Right atrium auricular region (tissue), 2 donors: ENCODE measurements around the gene RPS19BP1. TPM values are rescaled to one million over a fixed set of nuclear protein-coding genes. Genes with fewer than 3 reads are reported as not detected.

ENCODE experiments used
- DNase-seq: peaks from one replicate; pipeline ENCODE4 v3.0.0-alpha.2; 2019; ENCODE audit warnings: low spot score
- H3K27ac ChIP-seq, 2 donors: fragments of 200-600 bp; sonication (generic); 1 replicate in 1 of 2; 2 replicates in 1 of 2; pipeline ENCODE4 v1.5.1; 2016 to 2019
- H3K27me3 ChIP-seq, 2 donors: fragments of 200-600 bp; sonication (generic); one replicate each; pipeline versions ENCODE4 v1.5.1 to v1.6.0; 2017 to 2019
- H3K36me3 ChIP-seq: fragments of 200-600 bp; sonication (generic); one replicate; pipeline ENCODE4 v1.5.1; 2016
- H3K4me1 ChIP-seq, 2 donors: fragments of 200-600 bp; sonication (generic); one replicate each; pipeline versions ENCODE4 v1.5.1 to v1.6.0; 2017 to 2019
- H3K4me3 ChIP-seq, 2 donors: fragments of 200-600 bp; sonication (generic); 1 replicate in 1 of 2; 2 replicates in 1 of 2; pipeline ENCODE4 v1.5.1; 2017 to 2019; ENCODE audit warnings: mild to moderate bottlenecking in 1 of 2, moderate library complexity in 1 of 2
- H3K9me3 ChIP-seq, 2 donors: fragments of 200-600 bp; sonication (generic); one replicate each; pipeline ENCODE4 v1.5.1; 2019
- total RNA-seq, 2 donors: library from RNA; depleted of rRNA; stranded (reverse); fragments of >200 nt; gene quantifications; one replicate each; pipeline ENCODE4 v1.1.0, GENCODE V29; 2016
- TF ChIP-seq, protein P1 (sequence below), 2 donors: fragments of 200-600 bp; sonication (generic); IDR thresholded peaks; one replicate each; pipeline ENCODE4 v1.5.1; 2019; ENCODE audit warnings: antibody characterized with exemption in 2 of 2

RPS19BP1 gene
- total RNA-seq, 2 donors from 2014 or later = 88.1 to 135 TPM

GRCh38 chr22:39577366-39577765 lies 44.8 kb upstream of the RPS19BP1 start:
- TF ChIP-seq, protein P1, sequence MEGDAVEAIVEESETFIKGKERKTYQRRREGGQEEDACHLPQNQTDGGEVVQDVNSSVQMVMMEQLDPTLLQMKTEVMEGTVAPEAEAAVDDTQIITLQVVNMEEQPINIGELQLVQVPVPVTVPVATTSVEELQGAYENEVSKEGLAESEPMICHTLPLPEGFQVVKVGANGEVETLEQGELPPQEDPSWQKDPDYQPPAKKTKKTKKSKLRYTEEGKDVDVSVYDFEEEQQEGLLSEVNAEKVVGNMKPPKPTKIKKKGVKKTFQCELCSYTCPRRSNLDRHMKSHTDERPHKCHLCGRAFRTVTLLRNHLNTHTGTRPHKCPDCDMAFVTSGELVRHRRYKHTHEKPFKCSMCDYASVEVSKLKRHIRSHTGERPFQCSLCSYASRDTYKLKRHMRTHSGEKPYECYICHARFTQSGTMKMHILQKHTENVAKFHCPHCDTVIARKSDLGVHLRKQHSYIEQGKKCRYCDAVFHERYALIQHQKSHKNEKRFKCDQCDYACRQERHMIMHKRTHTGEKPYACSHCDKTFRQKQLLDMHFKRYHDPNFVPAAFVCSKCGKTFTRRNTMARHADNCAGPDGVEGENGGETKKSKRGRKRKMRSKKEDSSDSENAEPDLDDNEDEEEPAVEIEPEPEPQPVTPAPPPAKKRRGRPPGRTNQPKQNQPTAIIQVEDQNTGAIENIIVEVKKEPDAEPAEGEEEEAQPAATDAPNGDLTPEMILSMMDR (IDR thresholded peaks at IDR 0.05) = no peak
- H3K27ac ChIP-seq = no peak overlapping the region
- no peaks in the 10 kb centered on the region for H3K9me3 ChIP-seq
- no peaks in the 10 kb centered on the region for H3K36me3 ChIP-seq
- H3K4me1 ChIP-seq = no peaks in the 10 kb centered on the region
- no peak for DNase-seq
- no peaks in the 10 kb centered on the region for H3K27me3 ChIP-seq
- H3K4me3 ChIP-seq = no peak overlapping the region

- Histone ChIP-seq H3K4me1 (no peaks in the 10 kb centered on the region), H3K27ac (no peak overlapping the region), H3K4me3 (no peak overlapping the region), H3K27me3 (no peaks in the 10 kb centered on the region), H3K36me3 (no peaks in the 10 kb centered on the region), H3K9me3 (no peaks in the 10 kb centered on the region)
- TF ChIP-seq, protein P1 (IDR thresholded peaks at IDR 0.05) = no peak
- DNase-seq = no peak
Measured at GRCh38 chr22:39576027-39576426, 43.5 kb upstream of the RPS19BP1 start.

DNA sequence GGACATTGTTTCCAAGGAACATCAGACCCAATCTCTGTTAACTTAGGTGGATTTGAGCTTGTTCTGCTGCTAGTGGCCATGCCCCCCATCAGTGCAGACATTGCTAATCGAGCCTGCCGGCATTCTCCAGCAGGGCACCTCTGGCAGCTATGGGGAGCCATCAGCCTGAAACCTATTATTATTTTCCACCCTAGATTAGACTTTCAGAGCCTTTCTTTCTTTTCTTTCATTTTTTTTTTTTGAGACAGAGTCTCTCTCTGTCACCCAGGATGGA lies 42.9 kb upstream of the RPS19BP1 start:
- Histone ChIP-seq H3K27me3 (no peaks in the 10 kb centered on the region), H3K9me3 (no peaks in the 10 kb centered on the region), H3K4me1 (no peaks in the 10 kb centered on the region), H3K36me3 (no peaks in the 10 kb centered on the region), H3K27ac (no peak overlapping the region), H3K4me3 (no peak overlapping the region)
- TF ChIP-seq, protein P1 (IDR thresholded peaks at IDR 0.05) = no peak
- no peak for DNase-seq

- no peaks in the 10 kb centered on the region for H3K27me3 ChIP-seq
- no peaks in the 10 kb centered on the region for H3K9me3 ChIP-seq
Measured at GRCh38 chr22:39574779-39575551, 42.4 kb upstream of the RPS19BP1 start.

DNA sequence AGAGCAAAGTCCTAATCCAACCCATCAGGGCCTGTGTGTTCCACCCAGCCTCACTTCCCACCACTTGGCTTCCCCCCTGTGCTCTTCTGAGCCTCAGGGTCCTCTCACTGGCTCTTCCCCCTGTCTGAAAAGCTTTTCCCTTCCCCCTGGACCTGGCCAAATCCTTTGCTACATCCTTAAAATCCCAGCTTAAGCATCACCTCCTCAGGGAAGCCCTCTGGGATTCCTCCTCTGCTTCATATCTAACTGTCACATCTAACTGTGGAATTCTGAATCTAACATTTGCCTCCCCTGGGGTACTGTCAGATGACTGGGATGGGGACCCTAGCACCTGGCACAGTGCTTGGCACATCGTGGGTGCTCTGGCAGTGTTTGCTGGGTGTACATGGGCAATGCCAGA lies 39.0 kb upstream of the RPS19BP1 start:
- DNase-seq = no peak
- Histone ChIP-seq H3K27ac (no peak overlapping the region), H3K36me3 (no peaks in the 10 kb centered on the region), H3K27me3 (no peaks in the 10 kb centered on the region), H3K9me3 (no peaks in the 10 kb centered on the region), H3K4me1 (no peaks in the 10 kb centered on the region), H3K4me3 (no peak overlapping the region)
- TF ChIP-seq, protein P1 (IDR thresholded peaks at IDR 0.05) = no peak

More at GRCh38 chr22:39574779-39575551, 42.4 kb upstream of the RPS19BP1 start:
- H3K27ac ChIP-seq = no peak overlapping the region
- TF ChIP-seq, protein P1 (IDR thresholded peaks at IDR 0.05) = no peak
- no peaks in the 10 kb centered on the region for H3K36me3 ChIP-seq
- H3K4me1 ChIP-seq = no peaks in the 10 kb centered on the region
- H3K4me3 ChIP-seq = no peak overlapping the region
- DNase-seq = no peak

DNA sequence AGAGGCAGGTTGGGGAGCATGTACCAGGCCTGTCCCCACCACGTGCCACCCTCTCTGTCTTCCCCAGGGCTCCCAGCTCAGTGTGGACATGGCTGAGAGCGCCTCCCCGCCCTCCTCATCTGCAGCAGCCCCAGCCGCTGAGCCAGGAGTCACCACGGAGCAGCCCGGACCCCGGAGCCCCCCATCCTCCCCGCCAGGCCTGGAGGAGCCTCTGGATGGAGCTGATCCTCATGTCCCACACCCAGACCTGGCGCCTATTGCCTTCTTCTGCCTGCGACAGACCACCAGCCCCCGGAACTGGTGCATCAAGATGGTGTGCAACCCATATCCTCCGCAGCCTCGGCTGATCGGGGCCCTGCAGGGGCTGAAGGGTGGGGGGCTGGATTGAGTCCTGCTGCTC lies 38.1 kb upstream of the RPS19BP1 start, which contains the start of gene CACNA1I:
Gene CACNA1I, plus strand, starts transcription at position 89 of the 400 bp plus-strand sequence. Its CDS starts 0 bp downstream, at position 89.
- Histone ChIP-seq H3K27ac (no peak within 1 kb of the TSS), H3K4me1 (no peaks in the 10 kb centered on the region), H3K36me3 (no peaks in the 10 kb centered on the region), H3K27me3 (no peaks in the 10 kb centered on the region), H3K9me3 (no peaks in the 10 kb centered on the region), H3K4me3 (no peak within 1 kb of the TSS)
- DNase-seq = no peak
- TF ChIP-seq, protein P1 (IDR thresholded peaks at IDR 0.05) = no peak
